ENCODE measurements around the gene EIF3L.
A peak's percentile ranks its signal among the peaks of the same experiment; 100 is the strongest.

Gene EIF3L

GRCh38 chr22:37930270-37930951 is 81.2 kb downstream of the EIF3L start:
- no peak for DNase-seq

- no peak for DNase-seq
Observed at GRCh38 chr22:37930952-37931440, 81.8 kb downstream of the EIF3L start.

GRCh38 chr22:37931893-37932389 is 82.7 kb downstream of the EIF3L start:
- no peak for DNase-seq

GRCh38 chr22:37932401-37932800 is 83.2 kb downstream of the EIF3L start:
- no peak for DNase-seq

GRCh38 chr22:37932821-37933578 is 83.8 kb downstream of the EIF3L start:
- DNase-seq, result no peak

- DNase-seq, result peak; percentile 83
Observed at GRCh38 chr22:37933711-37934376, 84.6 kb downstream of the EIF3L start.
